ENCODE data around the gene NTM. TPM values are rescaled to one million over a fixed set of nuclear protein-coding genes. Genes with fewer than 3 reads are reported as not detected.

Gene NTM
- total and polyA plus RNA-seq, 12 donors = 0.43 to 3.0 (median 1.3) TPM

GRCh38 chr11:132050049-132050448, 679.6 kb downstream of the NTM start:
- 53 to 58% methylated on average over 4 of the region's 4 CpGs for WGBS, 2 donors
- Histone ChIP-seq H3K4me1 (no peaks in the 10 kb centered on the region), H3K27ac (no peak overlapping the region), H3K4me3 (no peak overlapping the region), H3K9me3 (no peaks in the 10 kb centered on the region), H3K36me3 (no peaks in the 10 kb centered on the region), H3K27me3 (peaks cover 0 to 11% (median 0%) of the 10 kb centered on the region in 7 donors)
- TF ChIP-seq, protein P1, sequence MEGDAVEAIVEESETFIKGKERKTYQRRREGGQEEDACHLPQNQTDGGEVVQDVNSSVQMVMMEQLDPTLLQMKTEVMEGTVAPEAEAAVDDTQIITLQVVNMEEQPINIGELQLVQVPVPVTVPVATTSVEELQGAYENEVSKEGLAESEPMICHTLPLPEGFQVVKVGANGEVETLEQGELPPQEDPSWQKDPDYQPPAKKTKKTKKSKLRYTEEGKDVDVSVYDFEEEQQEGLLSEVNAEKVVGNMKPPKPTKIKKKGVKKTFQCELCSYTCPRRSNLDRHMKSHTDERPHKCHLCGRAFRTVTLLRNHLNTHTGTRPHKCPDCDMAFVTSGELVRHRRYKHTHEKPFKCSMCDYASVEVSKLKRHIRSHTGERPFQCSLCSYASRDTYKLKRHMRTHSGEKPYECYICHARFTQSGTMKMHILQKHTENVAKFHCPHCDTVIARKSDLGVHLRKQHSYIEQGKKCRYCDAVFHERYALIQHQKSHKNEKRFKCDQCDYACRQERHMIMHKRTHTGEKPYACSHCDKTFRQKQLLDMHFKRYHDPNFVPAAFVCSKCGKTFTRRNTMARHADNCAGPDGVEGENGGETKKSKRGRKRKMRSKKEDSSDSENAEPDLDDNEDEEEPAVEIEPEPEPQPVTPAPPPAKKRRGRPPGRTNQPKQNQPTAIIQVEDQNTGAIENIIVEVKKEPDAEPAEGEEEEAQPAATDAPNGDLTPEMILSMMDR (IDR thresholded peaks at IDR 0.05) = no peak
- ATAC-seq (peak in 1 of 8 donors; percentile 41), DNase-seq (no peak)
- intact Hi-C loops (cut with DNase I) = no loop called here

GRCh38 chr11:132050577-132051165, 680.3 kb downstream of the NTM start:
- DNase-seq (no peak), ATAC-seq (no peak)
- TF ChIP-seq, protein P1 (IDR thresholded peaks at IDR 0.05) = no peak
- Histone ChIP-seq H3K27me3 (peaks cover 0 to 11% (median 0%) of the 10 kb centered on the region in 7 donors), H3K4me3 (no peak overlapping the region), H3K4me1 (no peaks in the 10 kb centered on the region), H3K27ac (no peak overlapping the region), H3K9me3 (no peaks in the 10 kb centered on the region), H3K36me3 (no peaks in the 10 kb centered on the region)
- WGBS, 2 donors = 66 to 68% methylated on average over 6 of the region's 6 CpGs
- intact Hi-C loops (cut with DNase I) = no loop called here

DNA sequence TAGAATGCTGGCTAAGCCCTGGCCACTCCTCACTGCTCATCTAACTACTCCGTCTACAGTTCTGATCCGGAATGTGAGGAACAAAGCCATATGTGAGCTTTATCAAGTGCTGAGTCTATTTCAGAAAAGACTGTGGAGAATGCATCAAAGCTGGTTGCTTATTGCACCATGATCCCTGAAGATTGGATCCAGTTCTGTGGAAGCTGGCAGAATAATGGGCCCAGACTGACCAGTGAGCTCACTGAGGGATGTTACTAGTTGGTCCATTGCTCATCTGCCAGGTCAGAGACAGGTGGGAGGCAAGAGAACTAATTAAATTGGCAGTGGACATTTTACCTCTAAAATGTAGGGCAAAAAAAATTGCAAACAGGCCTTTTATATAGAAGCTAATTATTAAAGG, 681.3 kb downstream of the NTM start:
- TF ChIP-seq, protein P1 (IDR thresholded peaks at IDR 0.05) = no peak
- DNase-seq (no peak), ATAC-seq (no peak)
- no peaks in the 10 kb centered on the region for H3K36me3 ChIP-seq
- no peak overlapping the region for H3K4me3 ChIP-seq
- H3K9me3 ChIP-seq = no peaks in the 10 kb centered on the region
- 60 to 66% methylated on average over 2 of the region's 2 CpGs for WGBS, 2 donors
- intact Hi-C loops (cut with DNase I) = no loop called here
- H3K4me1 ChIP-seq = peaks cover 0 to 8% (median 0%) of the 10 kb centered on the region in 9 donors
- H3K27me3 ChIP-seq = peaks cover 0 to 11% (median 0%) of the 10 kb centered on the region in 7 donors
- no peak overlapping the region for H3K27ac ChIP-seq

DNA sequence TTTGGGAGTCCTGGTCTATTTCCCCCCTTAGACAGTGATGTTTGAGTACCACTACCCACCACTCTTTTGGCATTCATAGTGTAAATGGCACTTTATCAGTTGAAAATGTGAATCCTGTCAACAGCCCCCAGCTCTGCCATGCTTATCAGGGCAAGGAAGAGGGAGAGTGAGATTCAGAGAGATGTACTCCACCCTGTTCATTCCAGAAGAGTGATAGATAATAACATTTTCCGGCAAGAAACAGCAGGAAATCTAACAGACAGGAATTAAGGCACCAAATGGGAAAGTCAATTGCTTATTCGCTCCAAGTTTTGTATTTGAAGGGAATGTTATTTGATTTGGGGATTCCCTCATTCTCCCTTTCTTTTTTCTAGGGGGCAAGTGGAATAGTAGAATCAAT, 681.9 kb downstream of the NTM start:
- DNase-seq (no peak), ATAC-seq (no peak)
- Histone ChIP-seq H3K27me3 (peaks cover 0 to 11% (median 0%) of the 10 kb centered on the region in 7 donors), H3K36me3 (no peaks in the 10 kb centered on the region), H3K27ac (no peak overlapping the region), H3K9me3 (no peaks in the 10 kb centered on the region), H3K4me3 (no peak overlapping the region), H3K4me1 (peaks cover 0 to 9% (median 0%) of the 10 kb centered on the region in 9 donors)
- TF ChIP-seq, protein P1 (IDR thresholded peaks at IDR 0.05) = no peak
- WGBS, 2 donors = 32 to 36% methylated on average over 2 of the region's 2 CpGs
- intact Hi-C loops (cut with DNase I) = no loop called here
